Measurements from ENCODE around the gene AHCYL2. TPM values are rescaled to one million over a fixed set of nuclear protein-coding genes. Genes with fewer than 3 reads are reported as not detected.

AHCYL2 gene
- total RNA-seq, 1 donor from 2014 or later = 14.7 TPM

- H4K20me1 ChIP-seq (ENCODE audit: insufficient read depth, low read length) = peaks cover 30% of the 10 kb centered on the region
- H3K9me3 ChIP-seq (ENCODE audit: insufficient read depth, low read depth, low read length) = no peaks in the 10 kb centered on the region
- no peak for FAIRE-seq
- peaks cover 12% of the 10 kb centered on the region for H3K79me2 ChIP-seq (ENCODE audit: insufficient read depth, low read length)
- Mint-ChIP-seq H3K27me3 (ENCODE audit: low read depth, unreplicated experiment) (no peaks in the 10 kb centered on the region), H3K4me3 (ENCODE audit: unreplicated experiment) (no peak overlapping the region), H3K36me3 (ENCODE audit: low read depth, unreplicated experiment) (no peaks in the 10 kb centered on the region), H3K27ac (ENCODE audit: unreplicated experiment) (no peak overlapping the region), H3K4me1 (ENCODE audit: low read depth, unreplicated experiment) (peaks cover 4% of the 10 kb centered on the region), H3K9me3 (ENCODE audit: unreplicated experiment) (no peaks in the 10 kb centered on the region)
- no peak overlapping the region for H3K9ac ChIP-seq (ENCODE audit: low read length)
- H3K27ac ChIP-seq (ENCODE audit: low read depth, low read length) = no peak overlapping the region
- H3K4me2 ChIP-seq (ENCODE audit: low read length) = no peak overlapping the region
- no peaks in the 10 kb centered on the region for H3K27me3 ChIP-seq (ENCODE audit: insufficient read depth, low read length)
- no peaks in the 10 kb centered on the region for H3K36me3 ChIP-seq (ENCODE audit: insufficient read depth, low read length)
- no peak overlapping the region for H2AFZ ChIP-seq (ENCODE audit: low read depth, low read length)
- no peak for DNase-seq (ENCODE audit: low read depth)
- TF ChIP-seq EZH2 (IDR thresholded peaks at IDR 0.05; ENCODE audit: insufficient read depth, low read length) = no peak
- TF ChIP-seq, protein P1, sequence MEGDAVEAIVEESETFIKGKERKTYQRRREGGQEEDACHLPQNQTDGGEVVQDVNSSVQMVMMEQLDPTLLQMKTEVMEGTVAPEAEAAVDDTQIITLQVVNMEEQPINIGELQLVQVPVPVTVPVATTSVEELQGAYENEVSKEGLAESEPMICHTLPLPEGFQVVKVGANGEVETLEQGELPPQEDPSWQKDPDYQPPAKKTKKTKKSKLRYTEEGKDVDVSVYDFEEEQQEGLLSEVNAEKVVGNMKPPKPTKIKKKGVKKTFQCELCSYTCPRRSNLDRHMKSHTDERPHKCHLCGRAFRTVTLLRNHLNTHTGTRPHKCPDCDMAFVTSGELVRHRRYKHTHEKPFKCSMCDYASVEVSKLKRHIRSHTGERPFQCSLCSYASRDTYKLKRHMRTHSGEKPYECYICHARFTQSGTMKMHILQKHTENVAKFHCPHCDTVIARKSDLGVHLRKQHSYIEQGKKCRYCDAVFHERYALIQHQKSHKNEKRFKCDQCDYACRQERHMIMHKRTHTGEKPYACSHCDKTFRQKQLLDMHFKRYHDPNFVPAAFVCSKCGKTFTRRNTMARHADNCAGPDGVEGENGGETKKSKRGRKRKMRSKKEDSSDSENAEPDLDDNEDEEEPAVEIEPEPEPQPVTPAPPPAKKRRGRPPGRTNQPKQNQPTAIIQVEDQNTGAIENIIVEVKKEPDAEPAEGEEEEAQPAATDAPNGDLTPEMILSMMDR (IDR thresholded peaks at IDR 0.05; ENCODE audit: insufficient read depth, low read depth, low read length) = no peak
- H3K4me3 ChIP-seq (ENCODE audit: insufficient read depth, low read depth, low read length) = no peak overlapping the region
- no peaks in the 10 kb centered on the region for H3K4me1 ChIP-seq (ENCODE audit: insufficient read depth, low read length)
Observed at GRCh38 chr7:129227646-129228578, 3.1 kb downstream of the AHCYL2 start.

GRCh38 chr7:129228633-129229032 lies 3.8 kb downstream of the AHCYL2 start:
- TF ChIP-seq, protein P1 (IDR thresholded peaks at IDR 0.05; ENCODE audit: insufficient read depth, low read depth, low read length) = no peak
- no peak for TF ChIP-seq EZH2 (IDR thresholded peaks at IDR 0.05; ENCODE audit: insufficient read depth, low read length)
- DNase-seq (ENCODE audit: low read depth) (no peak), FAIRE-seq (no peak)
- Histone ChIP-seq H3K4me3 (ENCODE audit: insufficient read depth, low read depth, low read length) (no peak overlapping the region), H3K9me3 (ENCODE audit: insufficient read depth, low read depth, low read length) (no peaks in the 10 kb centered on the region), H4K20me1 (ENCODE audit: insufficient read depth, low read length) (peaks cover 33% of the 10 kb centered on the region), H3K27me3 (ENCODE audit: insufficient read depth, low read length) (no peaks in the 10 kb centered on the region), H3K27ac (ENCODE audit: low read depth, low read length) (no peak overlapping the region), H3K9ac (ENCODE audit: low read length) (no peak overlapping the region), H3K79me2 (ENCODE audit: insufficient read depth, low read length) (peaks cover 12% of the 10 kb centered on the region), H3K4me1 (ENCODE audit: insufficient read depth, low read length) (no peaks in the 10 kb centered on the region), H3K36me3 (ENCODE audit: insufficient read depth, low read length) (no peaks in the 10 kb centered on the region), H3K4me2 (ENCODE audit: low read length) (no peak overlapping the region), H2AFZ (ENCODE audit: low read depth, low read length) (no peak overlapping the region)
- no peaks in the 10 kb centered on the region for H3K27me3 Mint-ChIP-seq (ENCODE audit: low read depth, unreplicated experiment)
- H3K4me3 Mint-ChIP-seq (ENCODE audit: unreplicated experiment) = no peak overlapping the region
- H3K9me3 Mint-ChIP-seq (ENCODE audit: unreplicated experiment) = no peaks in the 10 kb centered on the region
- H3K4me1 Mint-ChIP-seq (ENCODE audit: low read depth, unreplicated experiment) = peaks cover 4% of the 10 kb centered on the region
- no peak overlapping the region for H3K27ac Mint-ChIP-seq (ENCODE audit: unreplicated experiment)
- H3K36me3 Mint-ChIP-seq (ENCODE audit: low read depth, unreplicated experiment) = no peaks in the 10 kb centered on the region

DNA sequence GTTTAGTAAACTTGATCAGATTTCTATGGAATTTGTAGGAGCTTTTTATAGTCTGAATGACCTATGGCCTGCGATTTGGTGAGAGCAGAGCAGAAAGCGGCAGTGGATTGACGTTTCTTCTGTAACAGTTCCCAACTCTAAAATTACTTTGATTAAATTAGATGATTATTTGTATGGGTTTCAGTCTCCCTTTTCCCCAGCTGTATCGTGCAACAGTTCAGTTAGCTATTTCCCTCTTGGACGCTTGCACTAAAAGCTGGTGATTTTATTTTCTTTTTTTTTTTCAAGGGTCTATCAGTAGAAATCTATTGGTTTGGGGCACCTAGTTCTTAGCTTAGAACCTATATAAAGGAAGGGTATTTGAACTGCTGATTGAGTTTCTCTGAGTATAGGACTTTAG lies 6.8 kb downstream of the AHCYL2 start:
- peaks cover 12% of the 10 kb centered on the region for H3K79me2 ChIP-seq (ENCODE audit: insufficient read depth, low read length)
- no peaks in the 10 kb centered on the region for H3K27me3 Mint-ChIP-seq (ENCODE audit: low read depth, unreplicated experiment)
- DNase-seq (ENCODE audit: low read depth) (no peak), FAIRE-seq (no peak)
- H3K9me3 ChIP-seq (ENCODE audit: insufficient read depth, low read depth, low read length) = no peaks in the 10 kb centered on the region
- no peak overlapping the region for H3K27ac Mint-ChIP-seq (ENCODE audit: unreplicated experiment)
- H3K4me3 Mint-ChIP-seq (ENCODE audit: unreplicated experiment) = no peak overlapping the region
- peaks cover under 1% of the 10 kb centered on the region for H3K4me1 Mint-ChIP-seq (ENCODE audit: low read depth, unreplicated experiment)
- TF ChIP-seq, protein P1 (IDR thresholded peaks at IDR 0.05; ENCODE audit: insufficient read depth, low read depth, low read length) = no peak
- TF ChIP-seq EZH2 (IDR thresholded peaks at IDR 0.05; ENCODE audit: insufficient read depth, low read length) = no peak
- H3K36me3 ChIP-seq (ENCODE audit: insufficient read depth, low read length) = no peaks in the 10 kb centered on the region
- H3K27me3 ChIP-seq (ENCODE audit: insufficient read depth, low read length) = no peaks in the 10 kb centered on the region
- no peak overlapping the region for H3K4me2 ChIP-seq (ENCODE audit: low read length)
- H2AFZ ChIP-seq (ENCODE audit: low read depth, low read length) = no peak overlapping the region
- H4K20me1 ChIP-seq (ENCODE audit: insufficient read depth, low read length) = peaks cover 33% of the 10 kb centered on the region
- no peak overlapping the region for H3K27ac ChIP-seq (ENCODE audit: low read depth, low read length)
- H3K36me3 Mint-ChIP-seq (ENCODE audit: low read depth, unreplicated experiment) = no peaks in the 10 kb centered on the region
- no peaks in the 10 kb centered on the region for H3K9me3 Mint-ChIP-seq (ENCODE audit: unreplicated experiment)
- no peak overlapping the region for H3K9ac ChIP-seq (ENCODE audit: low read length)
- no peaks in the 10 kb centered on the region for H3K4me1 ChIP-seq (ENCODE audit: insufficient read depth, low read length)
- no peak overlapping the region for H3K4me3 ChIP-seq (ENCODE audit: insufficient read depth, low read depth, low read length)

Measured in astrocyte (in vitro differentiated cells and primary cell).